Duodenal mucosa (tissue), 2 donors: ENCODE data around the gene XIRP2.

ENCODE experiments used
- H3K27ac ChIP-seq: one replicate; pipeline ENCODE4 v1.7.0; 2013; ENCODE audit warnings: low read depth, low read length
- H3K27me3 ChIP-seq, 2 donors: one replicate each; pipeline ENCODE4 v1.7.0; 2013; ENCODE audit warnings: low read length in 2 of 2, control low read depth in 1 of 2; ENCODE audit not compliant: insufficient read depth in 2 of 2, control insufficient read depth in 1 of 2
- H3K36me3 ChIP-seq, 2 donors: one replicate each; pipeline ENCODE4 v1.7.0; 2013; ENCODE audit warnings: low read length in 2 of 2, control low read depth in 1 of 2; ENCODE audit not compliant: insufficient read depth in 2 of 2, control insufficient read depth in 1 of 2
- H3K4me1 ChIP-seq, 2 donors: one replicate each; pipeline ENCODE4 v1.7.0; 2013; ENCODE audit warnings: low read length in 2 of 2, control low read depth in 1 of 2; ENCODE audit not compliant: insufficient read depth in 2 of 2, control insufficient read depth in 1 of 2
- H3K4me3 ChIP-seq, 2 donors: one replicate each; pipeline ENCODE4 v1.7.0; 2013; ENCODE audit warnings: low read length in 2 of 2, low read depth in 1 of 2
- H3K9ac ChIP-seq, 2 donors: one replicate each; pipeline ENCODE4 v1.7.0; 2013; ENCODE audit warnings: low read length in 2 of 2, low read depth in 1 of 2
- H3K9me3 ChIP-seq, 2 donors: one replicate each; pipeline ENCODE4 v1.7.0; 2013; ENCODE audit warnings: low read length in 2 of 2, control low read depth in 1 of 2; ENCODE audit not compliant: control insufficient read depth in 1 of 2

XIRP2 gene

GRCh38 chr2:167209784-167210183, 321.5 kb downstream of the XIRP2 start:
- Histone ChIP-seq H3K4me3 (no peak overlapping the region), H3K27ac (no peak overlapping the region), H3K4me1 (no peaks in the 10 kb centered on the region), H3K9me3 (no peaks in the 10 kb centered on the region), H3K27me3 (no peaks in the 10 kb centered on the region), H3K9ac (no peak overlapping the region), H3K36me3 (no peaks in the 10 kb centered on the region)

GRCh38 chr2:167212014-167212648, 323.9 kb downstream of the XIRP2 start:
- Histone ChIP-seq H3K9ac (no peak overlapping the region), H3K27ac (no peak overlapping the region), H3K27me3 (no peaks in the 10 kb centered on the region), H3K4me3 (no peak overlapping the region), H3K4me1 (no peaks in the 10 kb centered on the region), H3K9me3 (no peaks in the 10 kb centered on the region), H3K36me3 (no peaks in the 10 kb centered on the region)

- Histone ChIP-seq H3K9ac (no peak overlapping the region), H3K4me1 (no peaks in the 10 kb centered on the region), H3K27ac (no peak overlapping the region), H3K4me3 (no peak overlapping the region), H3K36me3 (no peaks in the 10 kb centered on the region), H3K9me3 (no peaks in the 10 kb centered on the region), H3K27me3 (no peaks in the 10 kb centered on the region)
Measured at GRCh38 chr2:167215595-167215994, 327.3 kb downstream of the XIRP2 start.

GRCh38 chr2:167237478-167237877, 349.2 kb downstream of the XIRP2 start:
- Histone ChIP-seq H3K27me3 (no peaks in the 10 kb centered on the region), H3K9me3 (no peaks in the 10 kb centered on the region), H3K27ac (no peak overlapping the region), H3K36me3 (no peaks in the 10 kb centered on the region), H3K4me1 (no peaks in the 10 kb centered on the region), H3K4me3 (no peak overlapping the region), H3K9ac (no peak overlapping the region)

GRCh38 chr2:167240671-167241070, 352.4 kb downstream of the XIRP2 start:
- H3K27ac ChIP-seq = no peak overlapping the region
- H3K4me3 ChIP-seq = no peak overlapping the region
- H3K4me1 ChIP-seq = no peaks in the 10 kb centered on the region
- H3K9me3 ChIP-seq = no peaks in the 10 kb centered on the region
- H3K36me3 ChIP-seq = no peaks in the 10 kb centered on the region
- H3K9ac ChIP-seq = no peak overlapping the region
- no peaks in the 10 kb centered on the region for H3K27me3 ChIP-seq

GRCh38 chr2:167249197-167249596, 360.9 kb downstream of the XIRP2 start:
- no peak overlapping the region for H3K4me3 ChIP-seq
- H3K27ac ChIP-seq = no peak overlapping the region
- H3K9me3 ChIP-seq = no peaks in the 10 kb centered on the region
- no peak overlapping the region for H3K9ac ChIP-seq
- H3K27me3 ChIP-seq = no peaks in the 10 kb centered on the region
- no peaks in the 10 kb centered on the region for H3K4me1 ChIP-seq
- H3K36me3 ChIP-seq = no peaks in the 10 kb centered on the region

- no peaks in the 10 kb centered on the region for H3K4me1 ChIP-seq
- no peaks in the 10 kb centered on the region for H3K36me3 ChIP-seq
- H3K27me3 ChIP-seq = no peaks in the 10 kb centered on the region
- H3K9ac ChIP-seq = no peak overlapping the region
- no peaks in the 10 kb centered on the region for H3K9me3 ChIP-seq
- H3K27ac ChIP-seq = no peak overlapping the region
- H3K4me3 ChIP-seq = no peak overlapping the region
Measured at GRCh38 chr2:167253025-167253424, 364.7 kb downstream of the XIRP2 start.

- Histone ChIP-seq H3K36me3 (no peaks in the 10 kb centered on the region), H3K4me3 (no peak overlapping the region), H3K9me3 (no peaks in the 10 kb centered on the region), H3K9ac (no peak overlapping the region), H3K27ac (no peak overlapping the region), H3K4me1 (no peaks in the 10 kb centered on the region), H3K27me3 (no peaks in the 10 kb centered on the region)
Measured at GRCh38 chr2:167254721-167255120, 366.4 kb downstream of the XIRP2 start.

GRCh38 chr2:167258712-167259111, 370.4 kb downstream of the XIRP2 start:
- Histone ChIP-seq H3K27ac (no peak overlapping the region), H3K36me3 (no peaks in the 10 kb centered on the region), H3K9me3 (no peaks in the 10 kb centered on the region)

GRCh38 chr2:167264380-167264779, 376.1 kb downstream of the XIRP2 start:
- Histone ChIP-seq H3K4me3 (no peak overlapping the region), H3K4me1 (no peaks in the 10 kb centered on the region), H3K27ac (no peak overlapping the region), H3K27me3 (no peaks in the 10 kb centered on the region), H3K9me3 (peaks cover 0 to 5% of the 10 kb centered on the region in 2 donors), H3K36me3 (no peaks in the 10 kb centered on the region), H3K9ac (no peak overlapping the region)

More at GRCh38 chr2:167258712-167259111, 370.4 kb downstream of the XIRP2 start:
- Histone ChIP-seq H3K4me1 (no peaks in the 10 kb centered on the region), H3K4me3 (no peak overlapping the region), H3K9ac (no peak overlapping the region), H3K27me3 (no peaks in the 10 kb centered on the region)

- no peak overlapping the region for H3K9ac ChIP-seq
- H3K27me3 ChIP-seq = no peaks in the 10 kb centered on the region
- H3K36me3 ChIP-seq = no peaks in the 10 kb centered on the region
- no peak overlapping the region for H3K4me3 ChIP-seq
- H3K4me1 ChIP-seq = no peaks in the 10 kb centered on the region
- peaks cover 0 to 5% of the 10 kb centered on the region in 2 donors for H3K9me3 ChIP-seq
- H3K27ac ChIP-seq = no peak overlapping the region
Measured at GRCh38 chr2:167265004-167265403, 376.7 kb downstream of the XIRP2 start.
